Endodermal cell (in vitro differentiated cells): ENCODE results near the gene PIKFYVE. TPM values are rescaled to one million over a fixed set of nuclear protein-coding genes. Genes with fewer than 3 reads are reported as not detected.

Experiments
- DNase-seq: peaks from one replicate; pipeline ENCODE4 v3.0.0-alpha.2; 2017
- H3K27ac ChIP-seq: 2 replicates; pipeline ENCODE4 v1.5.1; 2013; ENCODE audit warnings: mild to moderate bottlenecking, low read depth, low read length, moderate library complexity
- H3K27me3 ChIP-seq: 2 replicates; pipeline ENCODE4 v1.6.1; 2013; ENCODE audit warnings: mild to moderate bottlenecking, low read length, moderate library complexity; ENCODE audit not compliant: insufficient read depth, control insufficient read depth, poor library complexity, severe bottlenecking
- H3K36me3 ChIP-seq: 2 replicates; pipeline ENCODE4 v1.7.0; 2013; ENCODE audit warnings: mild to moderate bottlenecking, low read length, moderate library complexity; ENCODE audit not compliant: control insufficient read depth, insufficient read depth
- H3K4me1 ChIP-seq: one replicate; pipeline ENCODE4 v1.7.0; 2013; ENCODE audit warnings: low read length; ENCODE audit not compliant: control insufficient read depth, insufficient read depth
- H3K4me3 ChIP-seq: 2 replicates; pipeline ENCODE4 v1.5.1; 2013; ENCODE audit warnings: mild to moderate bottlenecking, low read length, moderate library complexity
- H3K9ac ChIP-seq: 2 replicates; pipeline ENCODE4 v1.6.1; 2013; ENCODE audit warnings: mild to moderate bottlenecking, low read length, moderate library complexity; ENCODE audit not compliant: poor library complexity, severe bottlenecking; ENCODE audit errors: extremely low read depth
- H3K9me3 ChIP-seq: 2 replicates; pipeline ENCODE4 v1.6.1; 2013; ENCODE audit warnings: mild to moderate bottlenecking, low read length, moderate library complexity; ENCODE audit not compliant: control insufficient read depth
- H3K27ac Mint-ChIP-seq: 2 replicates; pipeline ENCODE4 v1.8.0; 2020; ENCODE audit warnings: mixed read lengths
- H3K27me3 Mint-ChIP-seq: 2 replicates; pipeline ENCODE4 v1.8.0; 2021; ENCODE audit warnings: mild to moderate bottlenecking, mixed read lengths; ENCODE audit not compliant: insufficient read depth
- H3K36me3 Mint-ChIP-seq: 2 replicates; pipeline ENCODE4 v1.8.0; 2020; ENCODE audit warnings: low read depth, mixed read lengths
- H3K4me1 Mint-ChIP-seq: 2 replicates; pipeline ENCODE4 v1.8.0; 2020; ENCODE audit warnings: mixed read lengths
- H3K4me3 Mint-ChIP-seq: 2 replicates; pipeline ENCODE4 v1.8.0; 2020; ENCODE audit warnings: mild to moderate bottlenecking, moderate library complexity, mixed read lengths
- H3K9me3 Mint-ChIP-seq: 2 replicates; pipeline ENCODE4 v1.8.0; 2020; ENCODE audit warnings: mild to moderate bottlenecking, mixed read lengths
- CTCF ChIP-seq: fragments of 200-600 bp; sonication (generic); conservative IDR thresholded peaks from 2 replicates; pipeline ENCODE4 v1.5.0; 2021; ENCODE audit warnings: antibody characterized with exemption, mild to moderate bottlenecking
- WGBS, 2 experiments: methylation state at CpG; one replicate each; pipeline versions ENCODE4 v1.1.5 to v1.1.7; 2013; ENCODE audit warnings: missing lambda C conversion rate in 2 of 2, mixed read lengths in 1 of 2; ENCODE audit not compliant: insufficient coverage in 1 of 2, insufficient read length in 1 of 2; 5-methylcytosine and 5-hydroxymethylcytosine counted together
- total RNA-seq, 2 donors: library from RNA; stranded (reverse); fragmentation: NEBNext Ultra II Directional in 1 of 2; extraction: Animal tissue kit (Norgen Biotek cat#: 25700) in 1 of 2; gene quantifications; 2 replicates in 1 of 2; 3 replicates in 1 of 2; pipeline ENCODE4 v1.2.1, GENCODE V29; 2021

PIKFYVE gene
- total RNA-seq, 2 donors from 2014 or later, result 34.9 to 41.2 TPM

DNA sequence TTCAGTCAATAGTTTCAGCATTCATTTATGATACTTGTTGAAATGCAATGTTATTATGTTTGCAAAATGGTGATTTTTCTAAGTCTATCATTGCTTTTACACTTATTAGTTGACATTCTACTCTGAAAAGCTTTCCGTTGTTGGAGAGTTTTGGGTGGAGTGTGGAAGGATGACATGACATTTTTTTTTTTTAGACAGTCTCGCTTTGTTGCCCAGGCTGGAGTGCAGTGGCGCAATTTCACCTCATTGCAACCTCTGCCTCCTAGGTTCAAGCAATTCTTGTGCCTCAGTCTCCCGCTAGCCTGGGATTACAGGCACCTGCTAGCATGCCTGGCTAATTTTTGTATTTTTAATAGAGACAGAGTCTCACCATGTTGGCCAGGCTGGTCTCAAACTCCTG lies 29.8 kb downstream of the PIKFYVE start:
- peaks cover 63% of the 10 kb centered on the region for H3K27me3 ChIP-seq
- TF ChIP-seq CTCF, result no peak
- DNase-seq, result no peak

DNA sequence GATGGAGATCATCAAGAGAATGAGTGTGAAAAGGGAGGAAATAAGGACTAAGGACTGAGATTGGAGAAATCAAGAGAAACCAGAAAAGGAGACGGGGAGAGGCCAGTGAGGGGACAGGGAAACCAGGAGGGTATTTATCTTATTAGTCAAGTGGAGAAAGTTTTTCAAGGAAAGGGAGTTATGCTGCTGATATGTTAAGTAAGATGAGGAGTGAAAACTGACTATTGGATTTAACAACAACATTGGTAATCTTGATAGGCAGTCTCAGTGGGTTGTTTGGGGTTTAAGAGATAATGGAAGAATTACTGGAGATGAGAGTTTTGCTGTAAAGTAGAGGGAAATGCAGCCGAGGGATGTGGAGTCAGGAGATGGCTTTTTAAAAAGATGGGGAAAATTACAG lies 30.6 kb downstream of the PIKFYVE start:
- H3K27ac ChIP-seq, result no peak overlapping the region
- H3K9me3 Mint-ChIP-seq, result no peaks in the 10 kb centered on the region
- no peak for TF ChIP-seq CTCF
- no peak overlapping the region for H3K4me3 ChIP-seq
- peaks cover 9% of the 10 kb centered on the region for H3K4me1 Mint-ChIP-seq
- H3K36me3 Mint-ChIP-seq, result peaks cover 65% of the 10 kb centered on the region
- no peak overlapping the region for H3K4me3 Mint-ChIP-seq
- WGBS, 2 experiments, result 72 to 87% methylated on average over 2 of the region's 2 CpGs
- peaks cover 65% of the 10 kb centered on the region for H3K36me3 ChIP-seq
- no peak overlapping the region for H3K9ac ChIP-seq
- H3K27ac Mint-ChIP-seq, result no peak overlapping the region
- DNase-seq, result no peak
- no peaks in the 10 kb centered on the region for H3K4me1 ChIP-seq
- peaks cover 46% of the 10 kb centered on the region for H3K27me3 Mint-ChIP-seq
- H3K27me3 ChIP-seq, result peaks cover 63% of the 10 kb centered on the region
- no peaks in the 10 kb centered on the region for H3K9me3 ChIP-seq

More for the DNA sequence above, 29.8 kb downstream of the PIKFYVE start:
- Mint-ChIP-seq H3K27ac (no peak overlapping the region), H3K4me3 (no peak overlapping the region), H3K4me1 (peaks cover 9% of the 10 kb centered on the region), H3K36me3 (peaks cover 65% of the 10 kb centered on the region), H3K9me3 (peaks cover 4% of the 10 kb centered on the region), H3K27me3 (peaks cover 46% of the 10 kb centered on the region)
- H3K36me3 ChIP-seq, result peaks cover 65% of the 10 kb centered on the region
- H3K9ac ChIP-seq, result no peak overlapping the region
- 91 to 95% methylated on average over 3 to 4 of the region's 4 CpGs for WGBS, 2 experiments
- H3K4me1 ChIP-seq, result no peaks in the 10 kb centered on the region
- H3K27ac ChIP-seq, result no peak overlapping the region
- no peak overlapping the region for H3K4me3 ChIP-seq
- peaks cover 6% of the 10 kb centered on the region for H3K9me3 ChIP-seq

DNA sequence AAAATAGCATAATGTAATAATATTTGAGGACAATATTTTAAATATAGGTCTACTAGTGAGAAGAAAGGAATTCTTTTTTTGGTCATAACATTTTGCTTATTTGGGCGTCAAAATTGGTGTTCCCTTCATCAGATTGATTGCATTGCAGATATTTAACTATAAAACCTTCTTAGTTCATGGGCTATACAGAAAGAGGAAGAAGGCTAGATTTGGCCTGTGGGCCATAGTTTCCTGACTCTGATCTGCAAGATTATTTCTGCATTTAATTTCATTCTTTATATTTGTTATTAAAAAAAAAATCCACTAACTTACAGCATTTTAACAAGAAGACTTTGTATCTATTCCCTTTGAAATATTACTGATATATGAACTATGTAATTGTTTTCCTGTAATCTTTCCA lies 31.9 kb downstream of the PIKFYVE start:
- TF ChIP-seq CTCF, result no peak
- 100% methylated on average over 1 of the region's 1 CpG; no CpG with 5 or more reads in 1 of the 2 experiments for WGBS, 2 experiments
- Mint-ChIP-seq H3K27ac (no peak overlapping the region), H3K9me3 (no peaks in the 10 kb centered on the region), H3K4me1 (peaks cover 9% of the 10 kb centered on the region), H3K27me3 (peaks cover 46% of the 10 kb centered on the region), H3K4me3 (no peak overlapping the region), H3K36me3 (peaks cover 68% of the 10 kb centered on the region)
- Histone ChIP-seq H3K36me3 (peaks cover 73% of the 10 kb centered on the region), H3K27me3 (peaks cover 59% of the 10 kb centered on the region), H3K9ac (no peak overlapping the region), H3K27ac (no peak overlapping the region), H3K4me1 (no peaks in the 10 kb centered on the region), H3K4me3 (no peak overlapping the region), H3K9me3 (no peaks in the 10 kb centered on the region)
- DNase-seq, result no peak
